ENCODE measurements around the gene RAET1E.
"Not testable (repeated sequence)": the region's sequence is repeated elsewhere in the genome, so short reads cannot be mapped to it uniquely, and the experiment has no call there.

Gene RAET1E

GRCh38 chr6:149860834-149861602, 36.9 kb downstream of the RAET1E start:
- TF ChIP-seq GATA1 (IDR thresholded peaks at IDR 0.05; ENCODE audit: low read depth, low read length) (no peak), POLR2A (IDR thresholded peaks at IDR 0.05; ENCODE audit: low read length) (no peak)
- no peak for DNase-seq

DNA sequence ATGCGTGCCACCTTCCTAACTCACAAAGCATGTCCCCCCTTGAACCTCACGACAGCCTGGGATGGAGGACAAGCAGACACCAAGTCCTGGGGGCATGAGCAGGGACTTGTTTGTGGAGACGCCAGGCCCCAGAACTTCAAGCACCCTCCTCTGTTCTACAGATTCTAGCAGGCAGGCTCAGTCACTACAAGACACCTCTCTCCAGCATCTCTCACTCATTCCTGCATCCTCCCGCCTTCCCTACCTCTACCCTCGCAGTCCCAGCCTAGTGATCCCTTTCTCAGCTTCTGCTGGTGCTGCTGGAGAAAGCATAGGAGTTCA, 37.4 kb downstream of the RAET1E start:
- DNase-seq, result no peak
- TF ChIP-seq POLR2A (IDR thresholded peaks at IDR 0.05; ENCODE audit: low read length) (no peak), GATA1 (IDR thresholded peaks at IDR 0.05; ENCODE audit: low read depth, low read length) (no peak)

- TF ChIP-seq POLR2A (IDR thresholded peaks at IDR 0.05; ENCODE audit: low read length) (no peak), GATA1 (IDR thresholded peaks at IDR 0.05; ENCODE audit: low read depth, low read length) (no peak)
- no peak for DNase-seq
These were observed 38.0 kb downstream of the RAET1E start for GRCh38 chr6:149859938-149860337.

- TF ChIP-seq GATA1 (IDR thresholded peaks at IDR 0.05; ENCODE audit: low read depth, low read length), result no peak
- no peak for TF ChIP-seq POLR2A (IDR thresholded peaks at IDR 0.05; ENCODE audit: low read length)
- DNase-seq, result no peak
These were observed 38.5 kb downstream of the RAET1E start for GRCh38 chr6:149859368-149859767.

- TF ChIP-seq POLR2A (IDR thresholded peaks at IDR 0.05; ENCODE audit: low read length) (no peak), GATA1 (IDR thresholded peaks at IDR 0.05; ENCODE audit: low read depth, low read length) (no peak)
These were observed 40.4 kb downstream of the RAET1E start for GRCh38 chr6:149857541-149857940.

GRCh38 chr6:149856256-149856994, 41.5 kb downstream of the RAET1E start:
- DNase-seq, result no peak
- no peak for TF ChIP-seq POLR2A (IDR thresholded peaks at IDR 0.05; ENCODE audit: low read length)
- no peak for TF ChIP-seq GATA1 (IDR thresholded peaks at IDR 0.05; ENCODE audit: low read depth, low read length)

More at GRCh38 chr6:149857541-149857940, 40.4 kb downstream of the RAET1E start:
- DNase-seq, result no peak

- no peak for DNase-seq
- no peak for TF ChIP-seq GATA1 (IDR thresholded peaks at IDR 0.05; ENCODE audit: low read depth, low read length)
These were observed 42.2 kb downstream of the RAET1E start for GRCh38 chr6:149855741-149856140.

- TF ChIP-seq GATA1 (IDR thresholded peaks at IDR 0.05; ENCODE audit: low read depth, low read length) (no peak), POLR2A (IDR thresholded peaks at IDR 0.05; ENCODE audit: low read length) (no peak)
- no peak for DNase-seq
These were observed 42.8 kb downstream of the RAET1E start for GRCh38 chr6:149855040-149855654.

DNA sequence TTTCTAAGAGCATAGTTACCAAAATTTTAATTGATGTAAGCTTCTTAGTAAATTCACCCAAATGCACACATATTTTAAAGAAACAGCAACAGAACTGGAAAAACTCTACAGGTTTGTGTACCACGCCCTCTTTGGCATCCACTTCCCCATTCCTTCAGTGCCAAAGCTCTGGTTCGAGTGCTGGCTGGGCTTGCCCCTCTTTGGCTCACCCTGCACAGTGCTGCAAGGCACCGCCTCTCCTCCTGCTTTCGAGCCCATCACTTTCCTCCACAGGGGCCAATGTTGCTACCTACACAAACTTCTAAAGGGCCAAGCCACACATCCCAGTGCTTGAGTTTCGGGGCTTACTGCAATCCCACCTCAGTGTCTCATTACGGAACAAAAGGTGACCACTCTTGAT, 43.4 kb downstream of the RAET1E start:
- no peak for TF ChIP-seq GATA1 (IDR thresholded peaks at IDR 0.05; ENCODE audit: low read depth, low read length)
- no peak for TF ChIP-seq POLR2A (IDR thresholded peaks at IDR 0.05; ENCODE audit: low read length)

DNA sequence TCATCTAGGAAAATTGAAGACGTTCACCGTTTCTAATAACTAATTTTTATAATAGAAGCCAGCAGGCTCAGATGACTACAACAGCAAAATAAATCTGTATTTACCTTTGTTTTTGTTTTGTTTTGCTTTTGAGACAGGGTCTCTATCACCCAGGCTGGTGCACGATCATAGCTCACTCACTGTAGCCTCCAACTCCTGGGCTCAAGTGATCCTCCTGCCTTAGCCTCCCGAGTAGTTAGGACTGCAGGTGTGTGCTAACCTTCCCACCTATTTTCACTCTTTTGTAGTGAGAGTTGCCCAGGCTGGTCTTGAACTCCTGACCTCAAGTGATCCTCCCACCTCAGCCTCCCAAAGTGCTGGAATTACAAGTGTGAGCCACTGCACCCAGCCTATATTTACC, 43.9 kb downstream of the RAET1E start:
- not testable (repeated sequence) for DNase-seq

More for the DNA sequence above, 43.4 kb downstream of the RAET1E start:
- DNase-seq, result no peak

- DNase-seq, result no peak
- TF ChIP-seq POLR2A (IDR thresholded peaks at IDR 0.05; ENCODE audit: low read length) (no peak), GATA1 (IDR thresholded peaks at IDR 0.05; ENCODE audit: low read depth, low read length) (no peak)
These were observed 45.0 kb downstream of the RAET1E start for GRCh38 chr6:149852881-149853280.

- no peak for DNase-seq
- TF ChIP-seq GATA1 (IDR thresholded peaks at IDR 0.05; ENCODE audit: low read depth, low read length) (no peak), POLR2A (IDR thresholded peaks at IDR 0.05; ENCODE audit: low read length) (no peak)
These were observed 45.7 kb downstream of the RAET1E start for GRCh38 chr6:149852180-149852579.

DNA sequence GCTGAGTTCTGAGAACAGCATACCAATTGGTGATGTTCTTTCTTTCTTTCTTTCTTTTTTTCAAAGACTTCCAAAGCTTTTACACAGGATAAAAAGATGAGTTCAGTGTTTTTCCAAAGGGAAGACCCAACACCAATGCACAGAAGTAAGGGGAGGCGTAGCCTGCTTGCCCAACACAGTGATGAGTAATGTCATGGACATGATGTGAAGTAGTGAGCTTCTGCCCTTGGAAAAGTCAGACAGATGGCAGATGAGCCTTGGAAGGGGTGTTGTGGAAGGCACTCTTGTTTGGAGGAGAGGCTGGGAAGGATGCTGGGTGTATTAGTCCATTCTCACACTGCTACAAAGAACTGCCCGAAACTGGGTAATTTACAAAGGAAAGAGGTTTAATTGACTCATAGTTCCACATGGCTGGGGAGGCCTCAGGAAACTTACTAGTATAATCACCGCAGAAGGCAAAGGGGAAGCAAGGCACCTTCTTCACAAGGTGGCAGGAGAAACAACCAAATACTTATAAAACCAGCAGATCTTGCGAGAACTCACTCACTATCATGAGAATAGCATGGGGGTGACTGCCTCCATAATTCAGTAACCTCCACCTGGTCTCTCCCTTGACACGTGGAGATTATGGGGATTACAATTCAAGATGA, 46.3 kb downstream of the RAET1E start:
- TF ChIP-seq POLR2A (IDR thresholded peaks at IDR 0.05; ENCODE audit: low read length), result no peak
- no peak for TF ChIP-seq GATA1 (IDR thresholded peaks at IDR 0.05; ENCODE audit: low read depth, low read length)
- no peak for DNase-seq

- not testable (repeated sequence) for DNase-seq
These were observed 49.6 kb downstream of the RAET1E start for GRCh38 chr6:149848343-149848742.
